Osteoblast (primary cell): ENCODE measurements around the gene FAM13C. TPM values are rescaled to one million over a fixed set of nuclear protein-coding genes. Genes with fewer than 3 reads are reported as not detected.

Experiments used
- DNase-seq: peaks from one replicate; pipeline ENCODE4 v3.0.0; 2011; ENCODE audit warnings: low spot score, mixed read lengths; ENCODE audit not compliant: insufficient read length; ENCODE audit errors: missing footprints
- H2AFZ ChIP-seq: 2 replicates; pipeline ENCODE4 v1.6.0; 2011; ENCODE audit warnings: mild to moderate bottlenecking, low read length
- H3K27ac ChIP-seq: 2 replicates; pipeline ENCODE4 v1.5.1; 2011; ENCODE audit warnings: mild to moderate bottlenecking, low read depth, low read length, moderate library complexity
- H3K27me3 ChIP-seq: 2 replicates; pipeline ENCODE4 v1.6.0; 2012; ENCODE audit warnings: mild to moderate bottlenecking, control low read depth, inconsistent platforms, low read length, moderate library complexity; ENCODE audit not compliant: insufficient read depth
- H3K36me3 ChIP-seq: 2 replicates; pipeline ENCODE4 v1.5.1; 2011; ENCODE audit warnings: mild to moderate bottlenecking, low read length, control low read depth, moderate library complexity; ENCODE audit not compliant: insufficient read depth
- H3K4me1 ChIP-seq: 2 replicates; pipeline ENCODE4 v1.5.1; 2011; ENCODE audit warnings: mild to moderate bottlenecking, low read length, control low read depth, moderate library complexity; ENCODE audit not compliant: insufficient read depth
- H3K4me2 ChIP-seq: 2 replicates; pipeline ENCODE4 v1.6.0; 2011; ENCODE audit warnings: mild to moderate bottlenecking, low read length; ENCODE audit not compliant: insufficient read depth
- H3K4me3 ChIP-seq: fragments of 200-600 bp; sonication (generic); 3 replicates; pipeline ENCODE4 v1.5.1; 2012; ENCODE audit warnings: mild to moderate bottlenecking, low read length, inconsistent platforms; ENCODE audit not compliant: insufficient read depth
- H3K79me2 ChIP-seq: 2 replicates; pipeline ENCODE4 v1.6.0; 2012; ENCODE audit warnings: mild to moderate bottlenecking, low read length, control low read depth, inconsistent platforms; ENCODE audit not compliant: insufficient read depth
- H3K9me3 ChIP-seq: 2 replicates; pipeline ENCODE4 v1.5.1; 2011; ENCODE audit warnings: low read depth, low read length, control low read depth
- H4K20me1 ChIP-seq: 2 replicates; pipeline ENCODE4 v1.6.0; 2012; ENCODE audit warnings: mild to moderate bottlenecking, low read length, control low read depth; ENCODE audit not compliant: insufficient read depth
- CTCF ChIP-seq: IDR thresholded peaks from 2 replicates; pipeline ENCODE4 v1.5.1; 2011; ENCODE audit warnings: mild to moderate bottlenecking, low read depth, low read length, moderate library complexity; ENCODE audit errors: extremely low read depth
- total RNA-seq: library from RNA; depleted of rRNA; stranded (reverse); fragments of >200 nt; gene quantifications from 2 replicates; pipeline ENCODE4 v1.2.3, GENCODE V29; 2012

Gene FAM13C
- total RNA-seq, 1 donor = 6.5 TPM

- Histone ChIP-seq H3K9me3 (no peaks in the 10 kb centered on the region), H3K27ac (no peak overlapping the region), H3K4me3 (no peak overlapping the region), H2AFZ (no peak overlapping the region), H3K27me3 (no peaks in the 10 kb centered on the region), H3K36me3 (no peaks in the 10 kb centered on the region), H3K79me2 (no peaks in the 10 kb centered on the region), H4K20me1 (no peaks in the 10 kb centered on the region), H3K4me2 (no peak overlapping the region), H3K4me1 (peaks cover 8% of the 10 kb centered on the region)
- TF ChIP-seq CTCF = no peak
- no peak for DNase-seq
Measured at GRCh38 chr10:59320355-59320754, 42.0 kb downstream of the FAM13C start.

GRCh38 chr10:59319854-59320253, 42.5 kb downstream of the FAM13C start:
- H3K27me3 ChIP-seq = no peaks in the 10 kb centered on the region
- peaks cover 8% of the 10 kb centered on the region for H3K4me1 ChIP-seq
- H3K4me2 ChIP-seq = no peak overlapping the region
- H3K27ac ChIP-seq = no peak overlapping the region
- H3K4me3 ChIP-seq = no peak overlapping the region
- H3K36me3 ChIP-seq = no peaks in the 10 kb centered on the region
- H3K79me2 ChIP-seq = no peaks in the 10 kb centered on the region
- DNase-seq = no peak
- no peaks in the 10 kb centered on the region for H4K20me1 ChIP-seq
- no peak overlapping the region for H2AFZ ChIP-seq
- no peak for TF ChIP-seq CTCF
- H3K9me3 ChIP-seq = no peaks in the 10 kb centered on the region

- Histone ChIP-seq H3K27ac (no peak overlapping the region), H3K27me3 (no peaks in the 10 kb centered on the region), H3K9me3 (no peaks in the 10 kb centered on the region), H3K36me3 (no peaks in the 10 kb centered on the region), H3K4me3 (no peak overlapping the region), H4K20me1 (no peaks in the 10 kb centered on the region), H3K4me2 (no peak overlapping the region), H2AFZ (no peak overlapping the region), H3K79me2 (no peaks in the 10 kb centered on the region), H3K4me1 (no peaks in the 10 kb centered on the region)
- no peak for DNase-seq
- no peak for TF ChIP-seq CTCF
Measured at GRCh38 chr10:59317066-59317465, 45.3 kb downstream of the FAM13C start.

- Histone ChIP-seq H3K27me3 (no peaks in the 10 kb centered on the region), H3K9me3 (no peaks in the 10 kb centered on the region), H3K36me3 (no peaks in the 10 kb centered on the region), H3K4me1 (no peaks in the 10 kb centered on the region), H3K4me2 (no peak overlapping the region), H2AFZ (no peak overlapping the region), H3K27ac (no peak overlapping the region), H4K20me1 (no peaks in the 10 kb centered on the region), H3K79me2 (no peaks in the 10 kb centered on the region), H3K4me3 (no peak overlapping the region)
- TF ChIP-seq CTCF = no peak
- DNase-seq = no peak
Measured at GRCh38 chr10:59315465-59315864, 46.9 kb downstream of the FAM13C start.
